K562 (cell line): ENCODE results near the gene ZKSCAN5. TPM values are rescaled to one million over a fixed set of nuclear protein-coding genes. Genes with fewer than 3 reads are reported as not detected.
A peak's percentile ranks its signal among the peaks of the same experiment; 100 is the strongest.

Experiments used
- CXXC5 ChIP-seq: fragments of 250-450 bp; sonication (Bioruptor Pico); IDR thresholded peaks from 2 replicates; pipeline ENCODE4 v1.8.0; 2022; ENCODE audit warnings: inconsistent platforms, mild to moderate bottlenecking, moderate library complexity
- HDAC3 ChIP-seq: fragments of 450-650 bp; IDR thresholded peaks from 2 replicates; pipeline ENCODE4 v1.6.1; 2018; ENCODE audit warnings: borderline replicate concordance, mild to moderate bottlenecking, moderate library complexity; ENCODE audit not compliant: partially characterized antibody
- JUN ChIP-seq, 2 experiments: sonication (generic) in 1 of 2; formaldehyde crosslinking in 1 of 2; IDR thresholded peaks; 2 replicates each; pipeline versions ENCODE4 v1.6.1 to v1.8.0; 2012 to 2022; ENCODE audit warnings: borderline replicate concordance in 2 of 2, mild to moderate bottlenecking in 2 of 2, improper control_type of control experiment in 1 of 2, low read depth in 1 of 2, low read length in 1 of 2, missing genetic modification reagents in 1 of 2
- MBD2 ChIP-seq: sonication (generic); IDR thresholded peaks from 2 replicates; pipeline ENCODE4 v1.6.1; 2016; ENCODE audit warnings: low read depth, borderline replicate concordance
- MNT ChIP-seq, 2 experiments: fragments of 450-650 bp; conservative IDR thresholded peaks; 2 replicates each; pipeline ENCODE4 v1.6.1; 2017; ENCODE audit warnings: mild to moderate bottlenecking in 2 of 2, moderate library complexity in 2 of 2
- NCOA6 ChIP-seq: fragments of 450-650 bp; IDR thresholded peaks from 2 replicates; pipeline ENCODE4 v1.6.1; 2017; ENCODE audit warnings: mild to moderate bottlenecking
- NFE2 ChIP-seq: IDR thresholded peaks from 2 replicates; pipeline ENCODE4 v1.6.1; 2014; ENCODE audit warnings: antibody characterized with exemption, low read depth
- POLR2A ChIP-seq: fragments of 450-650 bp; conservative IDR thresholded peaks from 2 replicates; pipeline ENCODE4 v1.6.1; 2016
- PTRF ChIP-seq: fragments of 450-650 bp; IDR thresholded peaks from 2 replicates; pipeline ENCODE4 v1.6.1; 2016; ENCODE audit warnings: mild to moderate bottlenecking, missing genetic modification characterization, missing compliant biosample characterization
- PYGO2 ChIP-seq: fragments of 450-650 bp; IDR thresholded peaks from 2 replicates; pipeline ENCODE4 v1.6.1; 2016; ENCODE audit warnings: mild to moderate bottlenecking, missing genetic modification characterization, moderate library complexity, missing compliant biosample characterization
- RBM25 ChIP-seq: fragments of 200-400 bp; formaldehyde crosslinking; IDR thresholded peaks from 2 replicates; pipeline ENCODE4 v1.6.1; 2018; ENCODE audit warnings: low read length, low read depth, moderate library complexity; ENCODE audit not compliant: severe bottlenecking
- RCOR1 ChIP-seq, 2 experiments: IDR thresholded peaks; 2 replicates each; pipeline ENCODE4 v1.6.1; 2012; ENCODE audit warnings: low read depth in 2 of 2, low read length in 2 of 2, borderline replicate concordance in 1 of 2, improper control_type of control experiment in 1 of 2
- SMC3 ChIP-seq: conservative IDR thresholded peaks from 2 replicates; pipeline ENCODE4 v1.6.1; 2011; ENCODE audit warnings: low read depth, low read length, improper control_type of control experiment; ENCODE audit not compliant: insufficient read depth
- SNIP1 ChIP-seq: fragments of 450-650 bp; IDR thresholded peaks from 2 replicates; pipeline ENCODE4 v1.7.1; 2017; ENCODE audit warnings: low read depth, mild to moderate bottlenecking
- THAP7 ChIP-seq: fragments of 250-450 bp; sonication (Bioruptor Pico); IDR thresholded peaks from 2 replicates; pipeline ENCODE4 v1.5.0; 2021
- ZBTB40 ChIP-seq, 2 experiments: fragments of 450-650 bp in 1 of 2; sonication (generic) in 1 of 2; formaldehyde crosslinking in 1 of 2; IDR thresholded peaks; 2 replicates each; pipeline versions ENCODE4 v1.7.1 to v1.9.0; 2016 to 2022; ENCODE audit warnings: inconsistent platforms in 1 of 2, mild to moderate bottlenecking in 1 of 2, missing genetic modification reagents in 1 of 2
- polyA plus RNA-seq, 8 experiments: library from polyadenylated mRNA; depleted of rRNA in 4 of 8; stranded (reverse) in 5 of 8; unstranded in 3 of 8; fragments of >200 nt; fragmentation: Nextera tagmentation in 2 of 8; fragmentation: Illumina TruSeq in 1 of 8; extraction: Ambion mirVana in 2 of 8; extraction: Trizol in 1 of 8; gene quantifications; 2 replicates each; pipeline versions ENCODE4 v1.2.1 to v1.2.3, GENCODE V29; 2011 to 2014; ENCODE audit warnings: inconsistent platforms in 1 of 8, missing spikeins in 1 of 8
- total RNA-seq, 7 experiments: library from RNA; depleted of rRNA in 6 of 7; stranded (reverse); fragments of >200 nt in 6 of 7; fragmentation: Illumina TruSeq in 2 of 7; extraction: Trizol in 2 of 7; gene quantifications; 2 replicates each; pipeline versions ENCODE4 v1.2.1 to v1.2.3, GENCODE V29; 2011 to 2021; ENCODE audit warnings: low replicate concordance in 1 of 7

ZKSCAN5 gene
- total and polyA plus RNA-seq, 9 of the 15 experiments (the other 6 are each of a cell fraction or from before 2014, with no cell fraction given) = 4.2 to 19.0 (median 15.0) TPM

- TF ChIP-seq SNIP1 (no peak), POLR2A (no peak), HDAC3 (no peak), ZBTB40 (IDR thresholded peaks at IDR 0.05) (peak; percentile 55), ZBTB40 (CRISPR knock-in tag; IDR thresholded peaks at IDR 0.05) (no peak), PYGO2 (tag) (no peak), NFE2 (no peak), MBD2 (no peak), THAP7 (CRISPR knock-in tag) (no peak), RCOR1 (IDR thresholded peaks at IDR 0.05; ENCODE audit: borderline replicate concordance in 1 of 2, low read depth in 2 of 2, low read length in 2 of 2) (0 out of 4 replicates have a peak, but pooled peaks of 1 of the 2 experiments have one; percentile 26), PTRF (tag) (no peak), SMC3 (no peak), MNT (conservative IDR thresholded peaks at IDR 0.05) (no peak), NCOA6 (no peak), CXXC5 (CRISPR knock-in tag) (0 out of 2 replicates have a peak, but pooled peaks have one; percentile 4), RBM25 (peak; percentile 87), JUN (IDR thresholded peaks at IDR 0.05; ENCODE audit: borderline replicate concordance, low read depth, low read length) (peak; percentile 5; the same call in 1 of the 2 replicates), JUN (CRISPR knock-in tag; IDR thresholded peaks at IDR 0.05; ENCODE audit: borderline replicate concordance) (no peak; the same call in 1 of the 2 replicates)
These were observed 54.9 kb downstream of the ZKSCAN5 start (continued) for GRCh38 chr7:99559175-99559915.
